Glutamatergic neuron (in vitro differentiated cells): ENCODE results near the gene PRKCG. TPM values are rescaled to one million over a fixed set of nuclear protein-coding genes. Genes with fewer than 3 reads are reported as not detected.

Source experiments
- DNase-seq: peaks from one replicate; pipeline ENCODE4 v3.0.0; 2022
- H3K27ac Mint-ChIP-seq: one replicate; pipeline ENCODE4 v1.8.0; 2020; ENCODE audit warnings: mild to moderate bottlenecking, mixed read lengths, inconsistent platforms; ENCODE audit not compliant: unreplicated experiment
- H3K27me3 Mint-ChIP-seq: one replicate; pipeline ENCODE4 v1.8.0; 2020; ENCODE audit warnings: mild to moderate bottlenecking, moderate library complexity, mixed read lengths, inconsistent platforms; ENCODE audit not compliant: unreplicated experiment
- H3K36me3 Mint-ChIP-seq: one replicate; pipeline ENCODE4 v1.8.0; 2020; ENCODE audit warnings: mild to moderate bottlenecking, mixed read lengths, inconsistent platforms; ENCODE audit not compliant: unreplicated experiment
- H3K4me1 Mint-ChIP-seq: one replicate; pipeline ENCODE4 v1.8.0; 2020; ENCODE audit warnings: mild to moderate bottlenecking, low read depth, mixed read lengths, inconsistent platforms; ENCODE audit not compliant: unreplicated experiment
- H3K4me3 Mint-ChIP-seq: one replicate; pipeline ENCODE4 v1.8.0; 2020; ENCODE audit warnings: mild to moderate bottlenecking, mixed read lengths, inconsistent platforms; ENCODE audit not compliant: unreplicated experiment
- H3K9me3 Mint-ChIP-seq: one replicate; pipeline ENCODE4 v1.8.0; 2020; ENCODE audit warnings: mild to moderate bottlenecking, moderate library complexity, mixed read lengths, inconsistent platforms; ENCODE audit not compliant: unreplicated experiment
- total RNA-seq: library from RNA; stranded (reverse); fragmentation: NEBNext Ultra II Directional; extraction: Animal tissue kit (Norgen Biotek cat#: 25700); gene quantifications from one replicate; pipeline ENCODE4 v1.2.1, GENCODE V29; 2021; ENCODE audit not compliant: unreplicated experiment
- TF ChIP-seq, protein P1 (sequence below): fragments of 200-600 bp; sonication (generic); IDR thresholded peaks from one replicate; pipeline ENCODE4 v1.5.0; 2021; ENCODE audit not compliant: partially characterized antibody, unreplicated experiment

PRKCG gene
- total RNA-seq, 1 donor from 2014 or later: 33.1 TPM

DNA sequence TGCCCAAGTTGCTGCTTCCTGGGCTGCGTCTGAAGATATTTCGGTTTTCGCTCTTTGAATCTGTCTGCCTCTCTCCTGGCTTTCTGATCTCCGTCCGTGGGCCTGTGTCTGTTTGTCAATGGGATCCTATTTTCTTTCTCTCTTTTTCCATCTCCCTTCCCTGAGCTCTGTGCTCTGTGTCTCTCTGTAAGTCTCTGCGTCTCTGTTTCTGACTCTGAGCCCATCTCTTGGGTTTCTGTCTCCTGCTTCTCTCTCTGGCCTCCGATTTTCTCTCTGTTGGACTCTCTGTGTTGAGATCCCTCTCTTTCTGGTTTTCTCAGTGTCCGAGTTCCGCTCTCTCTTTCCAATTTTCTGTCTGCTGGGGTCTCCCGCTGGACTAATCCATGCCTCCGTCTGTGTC is 1.7 kb downstream of the PRKCG start:
- H3K27me3 Mint-ChIP-seq: peaks cover 7% of the 10 kb centered on the region
- H3K4me3 Mint-ChIP-seq: peak overlapping the region; percentile 96
- no peaks in the 10 kb centered on the region for H3K36me3 Mint-ChIP-seq
- TF ChIP-seq, protein P1, sequence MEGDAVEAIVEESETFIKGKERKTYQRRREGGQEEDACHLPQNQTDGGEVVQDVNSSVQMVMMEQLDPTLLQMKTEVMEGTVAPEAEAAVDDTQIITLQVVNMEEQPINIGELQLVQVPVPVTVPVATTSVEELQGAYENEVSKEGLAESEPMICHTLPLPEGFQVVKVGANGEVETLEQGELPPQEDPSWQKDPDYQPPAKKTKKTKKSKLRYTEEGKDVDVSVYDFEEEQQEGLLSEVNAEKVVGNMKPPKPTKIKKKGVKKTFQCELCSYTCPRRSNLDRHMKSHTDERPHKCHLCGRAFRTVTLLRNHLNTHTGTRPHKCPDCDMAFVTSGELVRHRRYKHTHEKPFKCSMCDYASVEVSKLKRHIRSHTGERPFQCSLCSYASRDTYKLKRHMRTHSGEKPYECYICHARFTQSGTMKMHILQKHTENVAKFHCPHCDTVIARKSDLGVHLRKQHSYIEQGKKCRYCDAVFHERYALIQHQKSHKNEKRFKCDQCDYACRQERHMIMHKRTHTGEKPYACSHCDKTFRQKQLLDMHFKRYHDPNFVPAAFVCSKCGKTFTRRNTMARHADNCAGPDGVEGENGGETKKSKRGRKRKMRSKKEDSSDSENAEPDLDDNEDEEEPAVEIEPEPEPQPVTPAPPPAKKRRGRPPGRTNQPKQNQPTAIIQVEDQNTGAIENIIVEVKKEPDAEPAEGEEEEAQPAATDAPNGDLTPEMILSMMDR: no peak
- H3K9me3 Mint-ChIP-seq: peaks cover 8% of the 10 kb centered on the region
- peak overlapping the region; percentile 86 for H3K27ac Mint-ChIP-seq
- DNase-seq: no peak
- peaks cover 17% of the 10 kb centered on the region for H3K4me1 Mint-ChIP-seq

DNA sequence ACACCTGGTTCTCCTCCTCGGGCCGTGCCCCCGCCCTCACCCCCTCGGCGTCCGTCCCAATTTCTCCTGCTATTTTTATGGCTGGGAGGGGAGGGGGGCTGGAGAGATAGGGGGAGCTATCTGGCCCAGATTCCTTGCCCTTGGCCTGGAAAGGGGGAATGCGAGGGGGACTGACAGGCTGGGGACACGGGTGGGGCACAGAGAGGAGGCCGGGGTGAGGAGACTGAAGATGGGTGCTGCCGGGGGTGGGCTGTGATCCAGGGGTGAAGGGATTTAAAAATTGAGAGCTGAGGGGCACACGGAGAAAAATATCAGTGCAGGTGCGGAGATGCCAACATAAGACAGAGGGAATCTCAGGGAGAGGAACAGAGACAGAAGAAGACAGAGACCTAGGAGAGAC is 2.3 kb downstream of the PRKCG start:
- H3K4me1 Mint-ChIP-seq: peaks cover 15% of the 10 kb centered on the region
- DNase-seq: no peak
- H3K36me3 Mint-ChIP-seq: no peaks in the 10 kb centered on the region
- peak overlapping the region; percentile 53 for H3K27ac Mint-ChIP-seq
- H3K4me3 Mint-ChIP-seq: peak overlapping the region; percentile 76
- TF ChIP-seq, protein P1: no peak
- H3K27me3 Mint-ChIP-seq: peaks cover 5% of the 10 kb centered on the region
- peaks cover 6% of the 10 kb centered on the region for H3K9me3 Mint-ChIP-seq

DNA sequence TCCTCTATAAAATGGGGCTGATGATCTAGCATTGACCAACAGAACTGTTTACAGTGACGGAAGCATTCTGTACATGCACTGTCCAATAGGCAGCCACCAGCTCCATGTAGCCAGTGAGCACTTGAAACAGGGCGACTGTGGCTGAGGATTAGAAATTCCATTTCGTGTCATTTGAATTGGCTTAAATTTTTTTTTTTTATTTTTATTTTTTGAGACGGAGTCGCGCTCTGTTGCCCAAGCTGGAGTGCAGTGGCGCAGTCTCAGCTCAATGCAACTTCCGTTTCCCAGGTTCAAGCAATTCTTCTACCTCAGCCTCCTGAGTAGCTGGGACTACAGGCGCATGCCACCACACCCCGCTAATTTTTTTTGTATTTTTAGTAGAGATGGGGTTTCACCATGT is 3.0 kb downstream of the PRKCG start:
- no peak for DNase-seq
- peak overlapping the region; percentile 53 for H3K27ac Mint-ChIP-seq
- H3K27me3 Mint-ChIP-seq: peaks cover 6% of the 10 kb centered on the region
- peaks cover 6% of the 10 kb centered on the region for H3K9me3 Mint-ChIP-seq
- peak overlapping the region; percentile 76 for H3K4me3 Mint-ChIP-seq
- no peaks in the 10 kb centered on the region for H3K36me3 Mint-ChIP-seq
- TF ChIP-seq, protein P1: no peak
- H3K4me1 Mint-ChIP-seq: peaks cover 15% of the 10 kb centered on the region

DNA sequence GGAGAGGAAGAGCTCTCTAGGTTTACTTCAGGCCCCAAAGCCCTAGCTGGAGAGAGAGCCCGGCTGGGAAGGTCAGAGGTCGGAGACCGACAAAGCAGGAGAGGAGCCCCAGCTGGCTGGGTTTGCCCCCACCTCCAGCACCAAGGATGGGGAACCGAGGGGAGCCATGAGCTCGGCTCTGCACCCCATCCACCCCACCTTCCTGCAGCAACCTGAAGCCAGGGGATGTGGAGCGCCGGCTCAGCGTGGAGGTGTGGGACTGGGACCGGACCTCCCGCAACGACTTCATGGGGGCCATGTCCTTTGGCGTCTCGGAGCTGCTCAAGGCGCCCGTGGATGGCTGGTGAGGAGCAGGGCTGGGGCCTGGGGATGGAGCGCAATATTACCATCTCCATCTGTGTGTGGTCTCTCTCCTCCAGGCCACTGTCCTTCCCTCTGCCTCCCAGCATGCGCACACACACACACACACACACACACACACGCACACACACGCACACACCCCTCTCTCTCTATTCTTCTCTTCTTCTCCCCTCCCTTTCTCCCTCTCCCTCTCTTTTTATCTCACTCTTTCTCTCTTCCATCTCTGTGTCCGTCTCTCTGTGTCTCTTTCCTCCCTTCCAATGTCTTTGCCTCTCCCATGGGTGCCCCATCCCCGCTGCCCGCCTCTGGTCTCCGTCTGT is 10.4 kb downstream of the PRKCG start:
- Mint-ChIP-seq H3K36me3 (peaks cover 7% of the 10 kb centered on the region), H3K27me3 (peaks cover 4% of the 10 kb centered on the region), H3K4me3 (peak overlapping the region; percentile 56), H3K27ac (no peak overlapping the region), H3K4me1 (peaks cover 9% of the 10 kb centered on the region), H3K9me3 (peaks cover 3% of the 10 kb centered on the region)
- TF ChIP-seq, protein P1: no peak
- peak; percentile 27 for DNase-seq

DNA sequence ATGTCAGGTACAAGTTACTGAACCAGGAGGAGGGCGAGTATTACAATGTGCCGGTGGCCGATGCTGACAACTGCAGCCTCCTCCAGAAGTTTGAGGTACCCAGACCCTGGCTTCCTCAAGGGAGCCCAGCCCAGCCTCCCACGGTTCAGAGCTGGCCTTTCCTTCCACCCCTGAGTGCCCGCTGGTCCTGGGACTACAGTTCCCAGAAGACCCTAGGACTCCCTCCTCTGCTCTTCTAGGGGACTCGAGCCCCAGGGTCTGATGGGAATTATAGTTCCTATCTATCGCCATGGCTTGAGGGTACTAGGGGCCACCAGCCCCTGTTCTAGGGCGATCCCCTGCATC is 11.0 kb downstream of the PRKCG start:
- Mint-ChIP-seq H3K4me1 (peaks cover 10% of the 10 kb centered on the region), H3K9me3 (peaks cover 3% of the 10 kb centered on the region), H3K4me3 (no peak overlapping the region), H3K36me3 (peaks cover 7% of the 10 kb centered on the region), H3K27me3 (peaks cover 4% of the 10 kb centered on the region), H3K27ac (no peak overlapping the region)
- peak; percentile 53 for DNase-seq
- TF ChIP-seq, protein P1: no peak
